GM10248 (cell line): ENCODE measurements around the gene KRTAP4-5.
"Not testable (repeated sequence)": the region's sequence is repeated elsewhere in the genome, so short reads cannot be mapped to it uniquely, and the experiment has no call there.

Experiments
- CTCF ChIA-PET: fragments of 300-600 bp; sonication (Branson Sonifier 250); formaldehyde crosslinking; extraction: SDS; loops from one replicate; lab custom pipeline; 2021; ENCODE audit warnings: antibody characterized with exemption; lab: Yijun Ruan, JAX
- POLR2A ChIA-PET: fragments of 350-650 bp; sonication (Branson Sonifier 250); formaldehyde crosslinking; extraction: SDS; loops from one replicate; lab custom pipeline; 2020; ENCODE audit warnings: antibody characterized with exemption; lab: Yijun Ruan, JAX
- DNase-seq: peaks from one replicate; pipeline ENCODE4 v3.0.0; 2012; ENCODE audit errors: extremely low spot score
- TF ChIP-seq, protein P1 (sequence below): IDR thresholded peaks from 2 replicates; pipeline ENCODE4 v1.5.1; 2012; ENCODE audit warnings: mild to moderate bottlenecking, low read depth; ENCODE audit errors: extremely low read depth, missing control alignments, control extremely low read depth

KRTAP4-5 gene

DNA sequence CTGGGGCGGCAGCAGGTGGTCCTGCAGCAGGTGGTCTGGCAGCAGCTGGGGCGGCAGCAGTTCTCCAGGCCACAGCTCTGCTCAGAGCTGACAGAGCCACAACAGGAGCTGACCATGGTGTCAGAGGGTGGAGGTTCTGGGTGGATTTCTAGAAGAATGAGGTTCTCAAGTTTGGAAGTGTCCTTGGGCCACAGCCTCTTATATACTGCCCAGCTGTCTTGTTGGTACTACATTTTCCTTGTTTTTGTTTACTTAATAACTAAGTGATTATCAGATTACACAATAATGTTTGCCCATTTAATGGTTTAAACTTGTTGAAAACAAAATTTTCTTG is at the start of gene KRTAP4-5:
TSS of gene KRTAP4-5 (minus strand) at position 174 of the 334 bp plus-strand sequence. CDS start at position 116, 58 bp downstream.
- DNase-seq = no peak
- ChIA-PET CTCF (no interaction called here), POLR2A (interaction anchor here (0.6 kb wide), 1 partner anchor 251 kb away, joined by 6 read pairs; no protein-coding TSS in a partner anchor)
- TF ChIP-seq, protein P1, sequence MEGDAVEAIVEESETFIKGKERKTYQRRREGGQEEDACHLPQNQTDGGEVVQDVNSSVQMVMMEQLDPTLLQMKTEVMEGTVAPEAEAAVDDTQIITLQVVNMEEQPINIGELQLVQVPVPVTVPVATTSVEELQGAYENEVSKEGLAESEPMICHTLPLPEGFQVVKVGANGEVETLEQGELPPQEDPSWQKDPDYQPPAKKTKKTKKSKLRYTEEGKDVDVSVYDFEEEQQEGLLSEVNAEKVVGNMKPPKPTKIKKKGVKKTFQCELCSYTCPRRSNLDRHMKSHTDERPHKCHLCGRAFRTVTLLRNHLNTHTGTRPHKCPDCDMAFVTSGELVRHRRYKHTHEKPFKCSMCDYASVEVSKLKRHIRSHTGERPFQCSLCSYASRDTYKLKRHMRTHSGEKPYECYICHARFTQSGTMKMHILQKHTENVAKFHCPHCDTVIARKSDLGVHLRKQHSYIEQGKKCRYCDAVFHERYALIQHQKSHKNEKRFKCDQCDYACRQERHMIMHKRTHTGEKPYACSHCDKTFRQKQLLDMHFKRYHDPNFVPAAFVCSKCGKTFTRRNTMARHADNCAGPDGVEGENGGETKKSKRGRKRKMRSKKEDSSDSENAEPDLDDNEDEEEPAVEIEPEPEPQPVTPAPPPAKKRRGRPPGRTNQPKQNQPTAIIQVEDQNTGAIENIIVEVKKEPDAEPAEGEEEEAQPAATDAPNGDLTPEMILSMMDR = no peak

DNA sequence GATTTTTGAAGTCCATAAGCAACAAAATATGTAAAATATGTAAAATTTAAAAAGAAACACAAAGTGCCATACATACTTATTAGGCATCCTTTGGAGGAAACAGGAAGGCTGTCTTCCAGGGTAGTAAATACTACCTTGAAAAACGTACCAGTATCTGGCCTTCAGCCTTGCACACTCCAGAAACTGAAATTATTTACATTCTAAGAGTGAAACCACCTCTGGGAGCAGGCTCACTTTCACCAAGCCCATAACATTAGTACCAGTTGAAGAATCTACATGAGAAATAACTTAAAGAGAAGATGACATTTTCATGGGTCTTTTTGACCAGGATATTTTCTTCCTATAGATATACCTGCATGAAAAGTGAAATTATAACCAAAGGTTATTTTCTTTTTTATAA is 46.4 kb upstream of the KRTAP4-5 start:
- POLR2A ChIA-PET = no interaction called here
- TF ChIP-seq, protein P1 = no peak
- CTCF ChIA-PET = no interaction called here
- no peak for DNase-seq

DNA sequence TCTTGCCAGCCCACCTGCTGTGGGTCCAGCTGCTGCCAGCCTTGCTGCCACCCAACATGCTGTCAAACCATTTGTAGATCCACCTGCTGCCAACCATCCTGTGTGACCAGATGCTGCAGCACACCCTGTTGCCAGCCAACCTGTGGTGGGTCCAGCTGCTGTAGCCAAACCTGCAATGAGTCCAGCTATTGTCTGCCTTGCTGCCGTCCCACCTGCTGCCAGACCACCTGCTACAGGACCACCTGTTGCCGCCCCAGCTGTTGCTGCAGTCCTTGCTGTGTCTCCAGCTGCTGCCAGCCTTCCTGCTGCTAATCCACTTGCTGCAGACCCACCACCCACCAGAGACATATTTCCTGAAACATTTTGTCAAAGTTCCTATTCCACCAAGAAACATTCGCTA is 40.7 kb upstream of the KRTAP4-5 start:
- TF ChIP-seq, protein P1 = no peak
- CTCF ChIA-PET = no interaction called here
- POLR2A ChIA-PET = no interaction called here
- DNase-seq = no peak

DNA sequence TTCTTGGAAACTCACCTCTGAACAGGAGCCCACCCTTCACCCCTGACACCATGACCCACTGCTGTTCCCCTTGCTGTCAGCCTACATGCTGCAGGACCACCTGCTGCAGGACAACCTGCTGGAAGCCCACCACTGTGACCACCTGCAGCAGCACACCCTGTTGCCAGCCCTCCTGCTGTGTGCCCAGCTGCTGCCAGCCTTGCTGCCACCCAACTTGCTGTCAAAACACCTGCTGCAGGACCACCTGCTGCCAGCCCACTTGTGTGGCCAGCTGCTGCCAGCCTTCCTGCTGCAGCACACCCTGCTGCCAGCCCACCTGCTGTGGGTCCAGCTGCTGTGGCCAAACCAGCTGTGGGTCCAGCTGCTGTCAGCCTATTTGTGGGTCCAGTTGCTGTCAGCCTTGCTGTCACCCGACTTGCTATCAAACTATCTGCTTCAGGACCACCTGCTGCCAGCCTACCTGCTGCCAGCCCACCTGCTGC is 40.3 kb upstream of the KRTAP4-5 start, which contains the start of gene KRTAP9-1:
TSS of gene KRTAP9-1 (plus strand) at position 51 of the 482 bp plus-strand sequence. CDS start at position 51, 0 bp downstream.
- DNase-seq, CTCF ChIA-PET, POLR2A ChIA-PET: not testable (repeated sequence)

DNA sequence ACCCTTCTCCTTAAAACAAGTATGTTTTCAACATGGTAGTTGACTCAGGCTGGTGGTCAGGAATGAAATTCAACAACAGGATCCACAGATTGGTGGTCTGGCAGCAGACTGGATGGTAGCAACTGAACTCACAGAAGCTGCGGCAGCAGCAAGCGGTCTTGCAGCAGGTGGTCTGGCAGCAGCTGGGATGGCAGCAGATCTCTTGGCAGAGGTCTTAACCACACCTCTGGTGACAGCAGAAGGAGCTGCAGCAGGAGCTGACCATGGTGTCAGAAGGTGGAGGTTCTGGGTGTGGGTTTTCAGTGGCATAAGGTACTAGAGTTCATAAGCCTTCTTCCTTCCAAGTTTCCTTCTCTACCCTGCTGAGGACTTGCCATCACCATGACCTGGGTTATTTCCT is 37.2 kb upstream of the KRTAP4-5 start:
- CTCF ChIA-PET = no interaction called here
- POLR2A ChIA-PET = no interaction called here
- DNase-seq = no peak
- TF ChIP-seq, protein P1 = no peak

DNA sequence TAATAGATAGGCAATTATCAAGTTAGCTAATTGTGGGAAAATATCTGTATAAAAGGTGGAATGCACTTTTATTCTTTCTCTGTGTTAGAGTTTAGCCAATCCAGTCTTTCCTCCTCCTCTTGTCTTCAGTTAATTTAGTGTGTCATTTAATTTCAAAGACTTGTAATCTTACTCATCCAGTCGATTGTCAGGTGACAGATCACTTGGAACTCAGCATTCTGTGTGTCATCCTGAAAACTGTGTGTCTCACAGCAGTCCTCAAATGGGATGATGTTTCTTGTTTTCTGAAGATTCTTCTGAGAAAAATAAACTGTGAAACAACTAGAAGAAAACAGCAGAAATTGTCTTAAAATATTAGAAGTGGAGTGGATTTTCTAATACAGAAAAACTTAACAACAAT is 35.4 kb upstream of the KRTAP4-5 start:
- DNase-seq = no peak
- ChIA-PET CTCF (no interaction called here), POLR2A (no interaction called here)
- TF ChIP-seq, protein P1 = no peak

DNA sequence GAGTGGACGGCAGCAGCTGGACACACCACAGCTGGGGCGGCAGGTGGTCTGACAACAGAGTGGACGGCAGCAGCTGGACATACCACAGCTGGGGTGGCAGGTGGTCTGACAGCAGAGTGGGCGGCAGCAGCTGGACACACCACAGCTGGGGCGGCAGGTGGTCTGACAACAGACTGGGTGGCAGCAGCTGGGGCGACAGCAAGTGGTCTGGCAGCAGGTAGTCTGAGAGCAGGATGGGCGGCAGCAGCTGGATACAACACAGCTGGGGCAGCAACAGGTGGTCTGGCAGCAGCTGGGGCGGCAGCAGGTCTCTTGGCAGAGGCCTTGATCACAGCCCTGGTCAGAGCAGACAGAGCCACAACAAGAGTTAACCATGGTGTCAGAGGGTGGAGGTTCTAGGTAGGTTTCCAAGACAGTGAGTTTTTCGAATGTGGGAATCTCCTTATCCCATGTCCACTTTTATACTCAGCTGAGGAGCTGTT is 34.9 kb upstream of the KRTAP4-5 start, which contains the start of gene KRTAP4-1:
TSS of gene KRTAP4-1 (minus strand) at position 432 of the 482 bp plus-strand sequence. CDS start at position 375, 57 bp downstream.
- CTCF ChIA-PET = no interaction called here
- TF ChIP-seq, protein P1 = no peak

More for the DNA sequence above, 34.9 kb upstream of the KRTAP4-5 start, which contains the start of gene KRTAP4-1:
- no peak for DNase-seq
- POLR2A ChIA-PET = no interaction called here
